GM19468 (cell line): ENCODE results near the gene DHRSX.
"Not testable (repeated sequence)": the region's sequence is repeated elsewhere in the genome, so short reads cannot be mapped to it uniquely, and the experiment has no call there.

Source experiments
- ATAC-seq: cut with Tn5 transposase; IDR thresholded peaks from one replicate; pipeline ENCODE4 v1.9.1; 2021; ENCODE audit warnings: mild to moderate bottlenecking, moderate library complexity, moderate number of reproducible peaks; ENCODE audit not compliant: unreplicated experiment; ENCODE audit errors: extremely low read depth

The DHRSX gene

GRCh38 chrX:2284601-2285000 is 216.2 kb downstream of the DHRSX start:
- ATAC-seq: no peak

GRCh38 chrX:2284133-2284532 is 216.6 kb downstream of the DHRSX start:
- ATAC-seq: no peak

GRCh38 chrX:2283111-2283859 is 217.5 kb downstream of the DHRSX start:
- no peak for ATAC-seq

- no peak for ATAC-seq
These were observed 218.2 kb downstream of the DHRSX start for GRCh38 chrX:2282490-2283090.

- ATAC-seq: no peak
These were observed 228.4 kb downstream of the DHRSX start for GRCh38 chrX:2272337-2272736.

- ATAC-seq: not testable (repeated sequence)
These were observed 229.2 kb downstream of the DHRSX start for GRCh38 chrX:2271595-2271994.

GRCh38 chrX:2270783-2271182 is 230.0 kb downstream of the DHRSX start:
- ATAC-seq: not testable (repeated sequence)

- ATAC-seq: no peak
These were observed 232.9 kb downstream of the DHRSX start for GRCh38 chrX:2267890-2268289.

- no peak for ATAC-seq
These were observed 234.1 kb downstream of the DHRSX start for GRCh38 chrX:2266445-2267349.

GRCh38 chrX:2265658-2266444 is 234.9 kb downstream of the DHRSX start:
- not testable (repeated sequence) for ATAC-seq

- no peak for ATAC-seq
These were observed 236.4 kb downstream of the DHRSX start for GRCh38 chrX:2264179-2265030.

- ATAC-seq: no peak
These were observed 237.6 kb downstream of the DHRSX start for GRCh38 chrX:2263203-2263602.

- no peak for ATAC-seq
These were observed 238.1 kb downstream of the DHRSX start for GRCh38 chrX:2262668-2263055.

GRCh38 chrX:2261831-2262667 is 238.7 kb downstream of the DHRSX start:
- ATAC-seq: no peak

GRCh38 chrX:2252331-2253065 is 248.3 kb downstream of the DHRSX start:
- ATAC-seq: no peak

GRCh38 chrX:2251211-2251610 is 249.6 kb downstream of the DHRSX start:
- ATAC-seq: no peak

- ATAC-seq: no peak
These were observed 256.8 kb downstream of the DHRSX start for GRCh38 chrX:2243913-2244460.
